Subcutaneous adipose tissue (tissue), 4 donors: ENCODE results near the gene MARVELD1. TPM values are rescaled to one million over a fixed set of nuclear protein-coding genes. Genes with fewer than 3 reads are reported as not detected.

Experiments
- total RNA-seq, 4 donors: library from RNA; depleted of rRNA; stranded (reverse); fragments of >200 nt; gene quantifications; one replicate each; pipeline ENCODE4 v1.1.0, GENCODE V29; 2016
- TF ChIP-seq, protein P1 (sequence below): fragments of 450-650 bp; IDR thresholded peaks from one replicate; pipeline ENCODE4 v1.5.1; 2016; ENCODE audit warnings: low read depth, mild to moderate bottlenecking, control low read depth, antibody characterized with exemption, moderate library complexity

The MARVELD1 gene
- total RNA-seq, 4 donors from 2014 or later: 13.0 to 21.6 (median 20.8) TPM

GRCh38 chr10:97754726-97755125 is 41.2 kb downstream of the MARVELD1 start:
- TF ChIP-seq, protein P1, sequence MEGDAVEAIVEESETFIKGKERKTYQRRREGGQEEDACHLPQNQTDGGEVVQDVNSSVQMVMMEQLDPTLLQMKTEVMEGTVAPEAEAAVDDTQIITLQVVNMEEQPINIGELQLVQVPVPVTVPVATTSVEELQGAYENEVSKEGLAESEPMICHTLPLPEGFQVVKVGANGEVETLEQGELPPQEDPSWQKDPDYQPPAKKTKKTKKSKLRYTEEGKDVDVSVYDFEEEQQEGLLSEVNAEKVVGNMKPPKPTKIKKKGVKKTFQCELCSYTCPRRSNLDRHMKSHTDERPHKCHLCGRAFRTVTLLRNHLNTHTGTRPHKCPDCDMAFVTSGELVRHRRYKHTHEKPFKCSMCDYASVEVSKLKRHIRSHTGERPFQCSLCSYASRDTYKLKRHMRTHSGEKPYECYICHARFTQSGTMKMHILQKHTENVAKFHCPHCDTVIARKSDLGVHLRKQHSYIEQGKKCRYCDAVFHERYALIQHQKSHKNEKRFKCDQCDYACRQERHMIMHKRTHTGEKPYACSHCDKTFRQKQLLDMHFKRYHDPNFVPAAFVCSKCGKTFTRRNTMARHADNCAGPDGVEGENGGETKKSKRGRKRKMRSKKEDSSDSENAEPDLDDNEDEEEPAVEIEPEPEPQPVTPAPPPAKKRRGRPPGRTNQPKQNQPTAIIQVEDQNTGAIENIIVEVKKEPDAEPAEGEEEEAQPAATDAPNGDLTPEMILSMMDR: no peak

DNA sequence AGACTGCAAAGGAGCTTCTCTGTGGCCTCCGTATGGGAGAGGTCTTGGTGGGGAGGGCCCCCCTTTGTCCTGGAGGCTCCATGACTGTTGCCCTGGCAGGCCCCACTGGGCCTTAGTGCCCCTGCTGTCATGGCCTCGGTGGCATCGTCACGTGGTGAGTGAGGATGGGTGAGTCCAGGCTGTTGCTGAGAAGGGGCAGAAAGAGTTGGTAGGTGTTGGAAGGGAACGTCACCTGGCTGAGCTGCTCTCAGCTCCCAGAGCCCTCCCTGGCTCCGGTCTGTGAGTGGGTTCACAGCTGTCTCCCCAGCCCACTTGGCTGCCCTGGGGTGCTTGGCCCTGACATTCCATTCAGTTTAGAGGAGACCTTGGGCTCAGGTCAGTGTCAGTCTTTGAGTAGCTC is 42.2 kb downstream of the MARVELD1 start:
- TF ChIP-seq, protein P1: no peak

GRCh38 chr10:97757471-97757870 is 43.9 kb downstream of the MARVELD1 start:
- TF ChIP-seq, protein P1: no peak

DNA sequence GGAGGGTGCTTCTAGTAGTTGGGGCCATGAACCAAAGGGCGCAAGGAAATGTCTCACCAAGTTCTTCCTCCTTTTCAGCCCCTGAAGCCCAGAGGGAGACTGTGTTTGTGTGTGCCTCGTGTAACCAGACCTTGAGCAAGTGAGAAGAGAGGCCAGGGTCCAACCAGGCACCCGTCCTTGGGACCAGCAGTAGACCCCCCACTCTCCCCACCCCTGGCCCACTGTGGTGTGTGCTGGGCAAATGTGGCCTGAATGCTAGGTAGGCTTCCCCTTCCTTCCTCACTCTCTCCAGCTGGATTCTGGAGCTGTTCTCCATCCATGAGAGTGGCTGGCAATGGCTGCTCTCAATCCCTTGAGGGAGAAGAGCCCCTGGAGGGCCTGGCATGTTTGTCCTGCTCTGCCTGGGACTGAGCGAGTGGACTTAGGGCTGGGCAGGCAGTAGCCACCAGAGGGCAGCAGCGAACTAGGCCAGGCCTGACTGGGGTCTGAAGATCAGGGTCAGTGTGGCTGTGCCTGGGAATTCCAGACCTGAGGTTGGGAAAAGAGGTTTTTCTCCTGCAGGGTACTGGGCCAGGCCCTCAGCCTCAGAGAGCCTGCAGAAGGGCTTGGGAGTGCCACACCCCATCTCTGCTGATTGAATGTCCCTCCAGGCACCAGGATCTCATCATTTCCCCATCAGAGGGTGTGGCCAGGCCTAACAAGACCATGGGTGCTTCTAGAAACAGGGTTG is 45.8 kb downstream of the MARVELD1 start:
- TF ChIP-seq, protein P1: no peak

- TF ChIP-seq, protein P1: no peak
Measured at GRCh38 chr10:97759946-97760345, 46.4 kb downstream of the MARVELD1 start.

DNA sequence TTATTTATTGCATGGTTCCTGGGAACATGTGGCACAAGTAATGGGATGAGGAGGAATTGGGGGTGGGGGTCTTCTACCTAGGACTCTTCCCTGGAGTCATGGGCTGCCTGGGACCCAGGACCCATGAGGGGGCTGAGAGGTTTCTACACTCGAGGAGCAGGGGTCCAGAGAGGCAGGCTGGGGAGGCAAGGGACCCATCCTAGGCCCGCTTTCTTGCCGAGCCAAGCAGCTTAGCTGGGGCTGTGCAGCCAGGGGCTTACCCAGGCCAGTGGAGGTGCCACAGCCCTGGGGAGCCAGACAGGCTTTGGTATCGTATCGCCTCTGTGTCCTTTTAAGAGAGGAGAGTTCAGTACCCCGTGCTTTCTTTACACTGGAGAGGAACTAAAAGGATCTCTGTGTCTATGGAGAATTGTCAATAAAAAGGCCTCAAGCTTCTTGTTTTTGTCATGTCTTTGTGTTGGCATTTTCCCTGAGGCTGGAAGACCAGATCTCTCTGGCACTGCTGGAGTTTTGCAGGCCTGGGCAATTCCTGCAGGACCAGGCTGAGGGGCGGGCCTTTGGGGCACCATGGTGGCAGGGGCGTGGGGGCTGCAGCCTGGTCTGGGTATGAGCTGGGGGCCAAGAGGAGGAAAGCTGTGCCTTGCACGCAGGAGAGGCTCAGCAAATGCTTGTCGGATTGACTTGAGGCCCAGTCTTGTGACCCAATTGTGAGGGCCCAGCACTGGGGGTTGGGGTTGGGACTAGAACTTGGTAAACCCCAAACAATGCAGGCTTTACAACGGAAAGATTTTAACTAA is 47.1 kb downstream of the MARVELD1 start:
- TF ChIP-seq, protein P1: no peak

- TF ChIP-seq, protein P1: no peak
Measured at GRCh38 chr10:97761331-97761865, 47.9 kb downstream of the MARVELD1 start.
